Lung (tissue), 12 donors: ENCODE data around the gene EGR4. TPM values are rescaled to one million over a fixed set of nuclear protein-coding genes. Genes with fewer than 3 reads are reported as not detected.
A peak's percentile ranks its signal among the peaks of the same experiment; 100 is the strongest.

ENCODE experiments used
- ATAC-seq: fragments of 200-7000 bp; cut with Tn5 transposase; one replicate; pipeline ENCODE4 v1.9.1; 2020; ENCODE audit warnings: moderate number of reproducible peaks; ENCODE audit not compliant: insufficient read depth, low FRiP score
- DNase-seq, 3 donors: peaks; one replicate each; pipeline ENCODE4 v3.0.0-alpha.2; 2013 to 2017
- H3K27ac ChIP-seq, 2 donors: one replicate each; pipeline ENCODE4 v1.5.1; 2013; ENCODE audit warnings: mild to moderate bottlenecking in 2 of 2, moderate library complexity in 2 of 2, control low read depth in 1 of 2, inconsistent platforms in 1 of 2, low read depth in 1 of 2, low read length in 1 of 2
- H3K27me3 ChIP-seq, 3 donors: one replicate each; pipeline ENCODE4 v1.5.1; 2013; ENCODE audit warnings: low read length in 2 of 3; ENCODE audit not compliant: control insufficient read depth in 3 of 3, insufficient read depth in 3 of 3
- H3K36me3 ChIP-seq, 4 donors: one replicate each; pipeline ENCODE4 v1.5.1; 2013; ENCODE audit warnings: low read length in 4 of 4, mild to moderate bottlenecking in 1 of 4, moderate library complexity in 1 of 4; ENCODE audit not compliant: control insufficient read depth in 4 of 4, insufficient read depth in 4 of 4
- H3K4me1 ChIP-seq, 5 donors: one replicate each; pipeline ENCODE4 v1.5.1; 2013; ENCODE audit warnings: low read length in 5 of 5, mild to moderate bottlenecking in 2 of 5, moderate library complexity in 1 of 5; ENCODE audit not compliant: control insufficient read depth in 5 of 5, insufficient read depth in 5 of 5
- H3K4me3 ChIP-seq: one replicate; pipeline ENCODE4 v1.5.1; 2013; ENCODE audit warnings: mild to moderate bottlenecking, control low read depth, moderate library complexity
- H3K9ac ChIP-seq, 2 donors: one replicate each; pipeline ENCODE4 v1.5.1; 2013; ENCODE audit warnings: low read length in 2 of 2, control low read depth in 1 of 2; ENCODE audit not compliant: insufficient read depth in 1 of 2
- H3K9me3 ChIP-seq, 4 donors: one replicate each; pipeline ENCODE4 v1.5.1; 2013; ENCODE audit warnings: low read length in 3 of 4, mild to moderate bottlenecking in 1 of 4, moderate library complexity in 1 of 4; ENCODE audit not compliant: control insufficient read depth in 4 of 4, insufficient read depth in 3 of 4
- CTCF ChIP-seq: IDR thresholded peaks from 2 replicates; pipeline ENCODE4 v1.5.1; 2012; ENCODE audit warnings: mild to moderate bottlenecking; ENCODE audit errors: control extremely low read depth, extremely low read depth
- WGBS, 2 donors: extraction: QIAGEN DNeasy Blood & Tissue Kit; methylation state at CpG; one replicate each; pipeline ENCODE4 v1.1.7; 2013; 5-methylcytosine and 5-hydroxymethylcytosine counted together
- polyA plus RNA-seq, 2 donors: library from polyadenylated mRNA; stranded (reverse); fragments of 200-250 nt; gene quantifications; one replicate each; pipeline ENCODE4 v1.2.1, GENCODE V29; 2013
- total RNA-seq, 2 donors: library from RNA; depleted of rRNA in 1 of 2; stranded (reverse); fragments of >200 nt in 1 of 2; gene quantifications; one replicate each; pipeline ENCODE4 v1.2.1, GENCODE V29; 2014 to 2021
- donor health status: control.
- donor health status: control.
- donor health status: Bipolar disorder and iron deficiency.
- donor health status: healthy.
- donor health status: DM: yes; HTN: yes; CAD: no.

EGR4 gene
- total and polyA plus RNA-seq, 4 donors, result 0.30 TPM; not detected in 3

DNA sequence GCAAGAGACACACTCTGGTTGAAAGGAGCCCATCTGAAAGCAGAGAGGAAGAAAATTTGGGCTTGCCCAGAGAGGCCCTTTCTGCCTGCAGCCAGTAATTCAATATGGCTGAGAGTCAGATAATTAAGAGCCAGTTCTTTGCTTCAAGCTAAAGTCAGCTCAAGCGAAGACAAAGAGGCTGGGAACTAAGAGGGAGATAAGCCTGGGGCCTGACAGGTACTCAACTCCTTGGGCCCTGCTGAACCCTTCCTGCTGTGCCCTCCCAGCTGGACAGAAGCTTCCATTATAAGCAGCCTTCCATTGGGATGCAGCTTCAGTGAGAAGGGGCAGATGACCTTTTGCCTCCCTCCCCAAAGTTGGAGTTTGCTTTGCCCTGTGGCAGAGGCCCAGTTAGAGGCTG, 21.1 kb downstream of the EGR4 start:
- Histone ChIP-seq H3K4me1 (peaks cover 0 to 8% (median 0%) of the 10 kb centered on the region in 5 donors), H3K27ac (no peak overlapping the region), H3K36me3 (no peaks in the 10 kb centered on the region), H3K9ac (no peak overlapping the region), H3K4me3 (no peak overlapping the region), H3K9me3 (peaks cover 0 to 9% (median under 1%) of the 10 kb centered on the region in 4 donors), H3K27me3 (peaks cover 0 to 32% (median 16%) of the 10 kb centered on the region in 3 donors)
- ATAC-seq (no peak), DNase-seq (no peak)
- no peak for TF ChIP-seq CTCF
- WGBS, 2 donors, result 87 to 91% methylated on average over 1 of the region's 1 CpG

DNA sequence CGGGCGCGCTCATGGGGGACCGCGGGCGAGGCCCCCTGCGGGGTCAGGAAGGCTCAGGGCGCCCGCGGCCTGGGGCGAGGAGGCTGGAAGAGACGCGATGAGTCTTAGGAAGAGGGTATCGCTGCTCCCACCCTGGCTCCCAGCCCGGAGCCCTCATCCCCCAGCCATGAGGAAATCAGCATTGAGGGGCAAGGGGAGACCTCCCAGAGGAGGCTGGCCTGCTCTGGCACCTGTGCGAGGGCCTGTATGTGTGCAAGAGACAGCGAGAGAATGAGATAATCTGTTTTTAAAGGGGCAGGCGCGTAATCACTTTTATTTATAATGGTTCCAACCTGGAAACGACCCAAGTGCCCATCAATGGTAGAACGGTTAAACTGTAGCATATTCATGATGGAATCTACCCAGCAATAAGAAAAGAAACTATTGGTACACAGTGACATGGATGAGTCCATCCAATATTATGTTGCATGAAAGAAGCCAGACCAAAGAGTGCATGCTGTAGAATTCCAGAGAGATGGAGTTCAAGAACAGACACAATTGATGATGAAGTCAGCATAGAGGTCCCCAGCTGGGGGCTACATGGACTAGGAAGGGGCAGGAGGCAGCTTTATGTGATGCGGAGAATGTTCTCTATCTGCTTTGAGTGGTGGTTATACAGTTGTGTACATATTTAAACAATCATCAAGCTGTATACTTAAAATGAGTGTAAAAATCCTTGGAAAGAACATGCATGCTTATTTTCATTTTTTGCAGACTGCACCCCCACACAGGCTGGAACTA, 23.5 kb downstream of the EGR4 start:
- DNase-seq, result no peak
- no peak overlapping the region for H3K4me3 ChIP-seq
- TF ChIP-seq CTCF, result no peak
- no peaks in the 10 kb centered on the region for H3K36me3 ChIP-seq
- peaks cover 0 to 8% (median 0%) of the 10 kb centered on the region in 5 donors for H3K4me1 ChIP-seq
- no peak for ATAC-seq
- H3K27me3 ChIP-seq, result peaks cover 0 to 37% (median 20%) of the 10 kb centered on the region in 3 donors
- WGBS, 2 donors, result 31 to 44% methylated on average over 19 to 22 of the region's 22 CpGs
- H3K9ac ChIP-seq, result no peak overlapping the region
- H3K27ac ChIP-seq, result no peak overlapping the region
- H3K9me3 ChIP-seq, result peaks cover 0 to 8% (median under 1%) of the 10 kb centered on the region in 4 donors

DNA sequence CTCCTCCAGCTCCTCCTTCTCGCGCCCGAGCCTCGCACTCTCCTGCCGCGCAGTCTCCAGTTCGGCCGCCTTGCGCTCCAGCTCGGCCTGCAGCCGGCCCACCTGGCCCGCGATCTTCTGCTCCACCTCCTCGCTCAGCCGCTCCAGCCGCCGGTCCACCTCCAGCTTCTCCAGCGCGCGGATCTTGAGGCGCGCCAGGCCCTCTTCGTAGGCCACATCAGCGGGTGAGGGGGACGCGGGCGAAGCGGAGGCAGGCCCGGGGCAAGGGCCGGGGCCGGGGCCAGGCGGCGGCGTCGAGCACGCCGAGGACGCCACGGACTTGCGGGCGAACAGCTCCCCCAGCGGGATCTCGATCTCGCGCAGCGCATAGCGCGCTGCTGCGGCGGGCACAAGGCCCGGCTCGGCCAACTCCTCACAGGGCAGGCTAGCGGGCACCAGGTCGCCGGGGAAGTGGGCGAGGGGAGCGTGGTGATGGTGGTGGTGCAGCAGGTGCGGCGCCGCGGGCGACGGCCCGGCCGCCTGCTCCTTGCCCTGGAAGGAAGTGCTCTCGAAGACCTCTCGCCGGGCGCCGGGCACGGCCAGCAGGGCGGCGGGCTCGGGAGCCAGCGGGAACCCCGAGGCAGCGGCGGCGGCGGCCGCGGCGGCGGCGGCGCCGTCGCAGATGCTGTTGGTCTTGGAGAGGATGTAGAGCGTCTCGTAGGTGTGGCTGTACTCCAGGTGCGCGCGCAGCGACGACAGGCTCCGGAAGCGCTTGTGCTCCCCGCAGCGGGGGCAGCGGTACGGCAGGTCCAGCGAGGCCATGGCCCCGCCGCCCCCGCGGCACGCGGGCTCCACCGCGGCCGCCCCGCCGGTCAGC, 24.3 kb downstream of the EGR4 start:
- DNase-seq (peak in 1 of 3 donors; percentile 23), ATAC-seq (peak; percentile 37)
- H3K9ac ChIP-seq, result no peak overlapping the region
- TF ChIP-seq CTCF, result no peak
- H3K9me3 ChIP-seq, result peaks cover 0 to 8% (median under 1%) of the 10 kb centered on the region in 4 donors
- H3K4me1 ChIP-seq, result peaks cover 0 to 8% (median 0%) of the 10 kb centered on the region in 5 donors
- H3K36me3 ChIP-seq, result peaks cover 0 to under 1% (median 0%) of the 10 kb centered on the region in 4 donors
- H3K4me3 ChIP-seq, result no peak overlapping the region
- no peak overlapping the region for H3K27ac ChIP-seq
- H3K27me3 ChIP-seq, result peaks cover 0 to 37% (median 20%) of the 10 kb centered on the region in 3 donors
- WGBS, 2 donors, result 17 to 26% methylated on average over 94 to 113 of the region's 113 CpGs
